ENCODE data around the gene RC3H2. TPM values are rescaled to one million over a fixed set of nuclear protein-coding genes. Genes with fewer than 3 reads are reported as not detected.

RC3H2 gene
- total RNA-seq, 1 experiment from 2014 or later = 57.6 TPM

DNA sequence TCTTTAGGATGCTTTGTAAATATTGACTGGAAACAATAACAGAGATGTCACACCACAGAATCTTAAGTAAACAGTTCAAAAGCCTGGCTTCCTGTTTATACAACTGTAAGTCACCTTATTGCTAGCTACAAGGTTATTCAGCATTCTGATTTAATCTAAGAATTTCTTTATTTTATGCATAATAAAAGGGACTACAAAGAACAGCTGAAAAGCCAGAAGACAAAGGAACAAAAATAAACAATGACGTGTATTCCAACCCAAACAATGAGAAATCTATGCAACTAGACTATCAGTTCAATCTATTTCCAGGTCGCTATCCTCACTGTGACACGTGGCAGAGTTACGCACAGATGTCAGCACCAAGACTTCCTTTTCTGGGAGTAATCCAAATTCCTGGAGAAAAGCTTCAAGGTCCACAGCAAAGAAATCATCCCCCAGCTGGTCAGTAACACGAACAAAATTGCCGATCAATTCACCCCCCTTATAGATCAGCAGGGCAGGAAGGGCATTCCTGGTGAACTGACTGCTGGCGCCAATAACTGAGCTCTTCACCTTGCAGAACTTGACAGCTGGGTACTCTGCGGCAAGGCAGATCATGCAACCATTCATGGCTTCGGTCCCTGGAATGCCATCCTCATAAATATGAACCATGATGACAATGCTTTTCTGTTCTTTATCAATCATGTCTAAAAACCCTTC lies 85.2 kb downstream of the RC3H2 start:
- H3K27ac ChIP-seq (ENCODE audit: low read length) = no peak overlapping the region
- intact Hi-C loops (cut with micrococcal nuclease; ENCODE audit: unreplicated experiment) = loop anchor here (10.0 kb wide), 1 partner anchor 695 kb away; no protein-coding TSS in a partner anchor
- H3K4me1 ChIP-seq (ENCODE audit: control insufficient read depth, insufficient read depth, low read length) = peaks cover 10% of the 10 kb centered on the region
- in situ Hi-C loops (cut with HindIII; ENCODE audit: low pct_unique_long_range_greater_than_20kb, low sequenced_read_pairs) = no loop called here
- POLR2A ChIA-PET = interaction anchor here (0.7 kb wide), 1 partner anchor 128 kb away, joined by 3 read pairs; no protein-coding TSS in a partner anchor
- H3K36me3 ChIP-seq (ENCODE audit: control insufficient read depth, insufficient read depth, low read length) = peaks cover 11% of the 10 kb centered on the region
- CTCF ChIA-PET = no interaction called here
- ATAC-seq (no peak), DNase-seq (ENCODE audit: low read depth, low spot score) (no peak)
- TF ChIP-seq SIN3A (IDR thresholded peaks at IDR 0.05; ENCODE audit: borderline replicate concordance, insufficient read depth, low read depth, low read length) (no peak), TCF7L2 (IDR thresholded peaks at IDR 0.05; ENCODE audit: low read depth, low read length) (0 out of 2 replicates have a peak, but pooled peaks have one; percentile 24), POLR2AphosphoS5 (IDR thresholded peaks at IDR 0.05; ENCODE audit: low read depth, low read length) (no peak), REST (IDR thresholded peaks at IDR 0.05; ENCODE audit: insufficient read depth in 1 of 2, low read depth in 2 of 2, low read length in 1 of 2) (no peak)
- no peak overlapping the region for H3K4me3 ChIP-seq (ENCODE audit: low read depth in 2 of 2, low read length in 2 of 2)
- no TSS peak for BruUV-seq (replicated peaks)
- H3K9me3 ChIP-seq (ENCODE audit: control insufficient read depth, insufficient read depth, low read depth, low read length) = no peaks in the 10 kb centered on the region
- no peaks in the 10 kb centered on the region for H3K27me3 ChIP-seq (ENCODE audit: control insufficient read depth, insufficient read depth, low read length)

- in situ Hi-C loops (cut with HindIII; ENCODE audit: low pct_unique_long_range_greater_than_20kb, low sequenced_read_pairs) (no loop called here), intact Hi-C loops (cut with micrococcal nuclease; ENCODE audit: unreplicated experiment) (loop anchor here (10.0 kb wide), 1 partner anchor 695 kb away; no protein-coding TSS in a partner anchor)
- TF ChIP-seq CTCF (IDR thresholded peaks at IDR 0.05) = no peak
- H3K27me3 ChIP-seq (ENCODE audit: control insufficient read depth, insufficient read depth, low read length) = no peaks in the 10 kb centered on the region
- peaks cover 11% of the 10 kb centered on the region for H3K36me3 ChIP-seq (ENCODE audit: control insufficient read depth, insufficient read depth, low read length)
- ATAC-seq (no peak), DNase-seq (ENCODE audit: low read depth, low spot score) (no peak)
- POLR2A ChIA-PET = no interaction called here
- CTCF ChIA-PET = no interaction called here
- no peak overlapping the region for H3K27ac ChIP-seq (ENCODE audit: low read length)
- no TSS peak for BruUV-seq (replicated peaks)
- H3K4me3 ChIP-seq (ENCODE audit: low read depth in 2 of 2, low read length in 2 of 2) = no peak overlapping the region
- no peaks in the 10 kb centered on the region for H3K9me3 ChIP-seq (ENCODE audit: control insufficient read depth, insufficient read depth, low read depth, low read length)
- peaks cover 10% of the 10 kb centered on the region for H3K4me1 ChIP-seq (ENCODE audit: control insufficient read depth, insufficient read depth, low read length)
Measured at GRCh38 chr9:122819326-122819725, 85.8 kb downstream of the RC3H2 start.

GRCh38 chr9:122816163-122816867 lies 88.8 kb downstream of the RC3H2 start:
- Histone ChIP-seq H3K27ac (ENCODE audit: low read length) (no peak overlapping the region), H3K36me3 (ENCODE audit: control insufficient read depth, insufficient read depth, low read length) (peaks cover 11% of the 10 kb centered on the region; the same call in 1 of the 2 replicates), H3K4me3 (ENCODE audit: low read depth in 2 of 2, low read length in 2 of 2) (no peak overlapping the region), H3K9me3 (ENCODE audit: control insufficient read depth, insufficient read depth, low read depth, low read length) (no peaks in the 10 kb centered on the region), H3K27me3 (ENCODE audit: control insufficient read depth, insufficient read depth, low read length) (no peaks in the 10 kb centered on the region), H3K4me1 (ENCODE audit: control insufficient read depth, insufficient read depth, low read length) (peaks cover 10% of the 10 kb centered on the region)
- no peak for TF ChIP-seq TCF7L2 (IDR thresholded peaks at IDR 0.05; ENCODE audit: low read depth, low read length)
- TF ChIP-seq CTCF (IDR thresholded peaks at IDR 0.05) = no peak
- no peak for TF ChIP-seq POLR2AphosphoS5 (IDR thresholded peaks at IDR 0.05; ENCODE audit: low read depth, low read length)
- no peak for TF ChIP-seq SIN3A (IDR thresholded peaks at IDR 0.05; ENCODE audit: borderline replicate concordance, insufficient read depth, low read depth, low read length)
- no peak for TF ChIP-seq REST (IDR thresholded peaks at IDR 0.05; ENCODE audit: insufficient read depth in 1 of 2, low read depth in 2 of 2, low read length in 1 of 2)
- in situ Hi-C loops (cut with HindIII; ENCODE audit: low pct_unique_long_range_greater_than_20kb, low sequenced_read_pairs) = no loop called here
- POLR2A ChIA-PET = no interaction called here
- BruUV-seq (replicated peaks) = no TSS peak
- ATAC-seq (no peak), DNase-seq (ENCODE audit: low read depth, low spot score) (no peak)
- intact Hi-C loops (cut with micrococcal nuclease; ENCODE audit: unreplicated experiment) = loop anchor here (10.0 kb wide), 1 partner anchor 692 kb away; no protein-coding TSS in a partner anchor
- CTCF ChIA-PET = no interaction called here

Measured in Panc1 (cell line).